ENCODE results near the gene ELMO1.

The ELMO1 gene

DNA sequence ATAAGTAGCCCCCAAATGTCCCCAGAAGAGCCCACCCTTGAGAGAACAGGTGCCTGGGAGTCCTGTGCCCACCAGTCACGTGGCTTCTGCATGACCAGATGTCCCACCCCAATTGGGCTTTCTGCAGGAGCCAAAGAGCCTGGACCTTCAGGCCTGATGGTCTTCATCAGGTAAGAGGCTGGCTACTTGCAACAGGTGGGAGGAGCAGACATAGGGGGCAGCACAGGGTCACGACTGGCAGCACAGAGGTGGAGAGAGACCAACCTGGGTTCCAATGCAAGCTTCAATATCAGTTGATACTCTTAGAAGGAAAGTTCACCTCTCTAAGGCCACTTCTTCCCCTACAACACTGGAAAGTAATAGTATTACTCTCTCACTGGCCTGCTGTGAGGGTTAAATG is 288.0 kb downstream of the ELMO1 start:
- no peak for TF ChIP-seq HDGF (IDR thresholded peaks at IDR 0.05; ENCODE audit: borderline replicate concordance)
- no peak for TF ChIP-seq ELF4 (IDR thresholded peaks at IDR 0.05)
- no peak for TF ChIP-seq ZNF384 (IDR thresholded peaks at IDR 0.05)
- no peak for TF ChIP-seq BHLHE40 (IDR thresholded peaks at IDR 0.05; ENCODE audit: borderline replicate concordance)
- TF ChIP-seq FOXM1 (IDR thresholded peaks at IDR 0.05; ENCODE audit: borderline replicate concordance): no peak
- no peak for TF ChIP-seq ARNT (IDR thresholded peaks at IDR 0.05)
- DNase-seq (ENCODE audit: extremely low spot score): no peak
- POLR2A ChIA-PET: no interaction called here
- CTCF ChIA-PET: no interaction called here

- no peak for DNase-seq (ENCODE audit: extremely low spot score)
- ChIA-PET POLR2A (no interaction called here), CTCF (no interaction called here)
- TF ChIP-seq, protein P1, sequence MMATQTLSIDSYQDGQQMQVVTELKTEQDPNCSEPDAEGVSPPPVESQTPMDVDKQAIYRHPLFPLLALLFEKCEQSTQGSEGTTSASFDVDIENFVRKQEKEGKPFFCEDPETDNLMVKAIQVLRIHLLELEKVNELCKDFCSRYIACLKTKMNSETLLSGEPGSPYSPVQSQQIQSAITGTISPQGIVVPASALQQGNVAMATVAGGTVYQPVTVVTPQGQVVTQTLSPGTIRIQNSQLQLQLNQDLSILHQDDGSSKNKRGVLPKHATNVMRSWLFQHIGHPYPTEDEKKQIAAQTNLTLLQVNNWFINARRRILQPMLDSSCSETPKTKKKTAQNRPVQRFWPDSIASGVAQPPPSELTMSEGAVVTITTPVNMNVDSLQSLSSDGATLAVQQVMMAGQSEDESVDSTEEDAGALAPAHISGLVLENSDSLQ (IDR thresholded peaks at IDR 0.05): no peak
- TF ChIP-seq TARDBP (IDR thresholded peaks at IDR 0.05) (no peak), LEF1 (IDR thresholded peaks at IDR 0.05; ENCODE audit: borderline replicate concordance) (no peak), L3MBTL2 (conservative IDR thresholded peaks at IDR 0.05) (no peak)
Measured at GRCh38 chr7:37153376-37153775, 295.3 kb downstream of the ELMO1 start.

DNA sequence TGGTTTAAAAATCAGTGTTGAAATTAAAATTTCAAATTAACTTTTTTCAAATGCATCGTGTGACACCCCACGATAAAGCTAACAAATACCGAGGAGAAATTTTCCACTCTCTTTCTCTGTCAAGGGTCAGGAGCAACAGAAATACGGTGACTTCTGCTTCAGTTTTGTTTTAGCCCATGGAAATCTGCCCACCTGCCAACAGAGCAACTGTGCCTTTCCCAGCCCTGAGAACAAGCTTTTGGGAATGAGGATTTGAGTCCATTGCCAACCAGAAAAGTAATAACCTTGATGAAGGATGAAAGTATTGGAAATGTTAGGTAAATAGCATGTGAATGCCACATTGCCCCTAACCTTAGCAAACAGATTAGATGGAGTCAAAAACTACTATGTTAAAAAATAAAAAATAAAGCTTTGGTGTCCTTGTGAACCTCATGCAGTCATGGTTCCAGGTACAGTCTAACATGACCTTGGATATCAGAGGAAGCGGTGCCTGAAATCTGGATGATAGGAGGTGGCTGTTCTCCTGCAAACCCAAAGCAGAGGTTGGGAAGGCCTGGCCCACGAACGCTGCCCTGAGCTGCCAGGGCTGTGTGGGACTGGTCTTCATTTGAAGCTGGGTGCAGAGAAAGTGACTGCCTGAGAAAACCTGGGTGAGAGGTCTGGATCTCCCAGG is 296.8 kb downstream of the ELMO1 start:
- TF ChIP-seq FOXM1 (IDR thresholded peaks at IDR 0.05; ENCODE audit: borderline replicate concordance) (no peak), SP1 (IDR thresholded peaks at IDR 0.05) (no peak), L3MBTL2 (conservative IDR thresholded peaks at IDR 0.05) (no peak), FOXK2 (IDR thresholded peaks at IDR 0.05) (no peak), ELF4 (IDR thresholded peaks at IDR 0.05) (no peak), HDGF (IDR thresholded peaks at IDR 0.05; ENCODE audit: borderline replicate concordance) (no peak)
- POLR2A ChIA-PET: no interaction called here
- CTCF ChIA-PET: no interaction called here
- no peak for DNase-seq (ENCODE audit: extremely low spot score)

GRCh38 chr7:37150856-37151255 is 297.8 kb downstream of the ELMO1 start:
- ChIA-PET POLR2A (no interaction called here), CTCF (no interaction called here)
- TF ChIP-seq SP1 (IDR thresholded peaks at IDR 0.05) (no peak), LEF1 (IDR thresholded peaks at IDR 0.05; ENCODE audit: borderline replicate concordance) (no peak), FOXM1 (IDR thresholded peaks at IDR 0.05; ENCODE audit: borderline replicate concordance) (no peak), ZNF384 (IDR thresholded peaks at IDR 0.05) (no peak), HDGF (IDR thresholded peaks at IDR 0.05; ENCODE audit: borderline replicate concordance) (no peak), CTBP1 (IDR thresholded peaks at IDR 0.05; ENCODE audit: borderline replicate concordance) (no peak), SUZ12 (IDR thresholded peaks at IDR 0.05) (no peak)
- TF ChIP-seq, protein P1 (IDR thresholded peaks at IDR 0.05): no peak
- DNase-seq (ENCODE audit: extremely low spot score): no peak

GRCh38 chr7:37150180-37150579 is 298.5 kb downstream of the ELMO1 start:
- ChIA-PET CTCF (no interaction called here), POLR2A (no interaction called here)
- DNase-seq (ENCODE audit: extremely low spot score): no peak
- TF ChIP-seq FOXA1 (IDR thresholded peaks at IDR 0.05) (no peak), LEF1 (IDR thresholded peaks at IDR 0.05; ENCODE audit: borderline replicate concordance) (no peak), SP1 (IDR thresholded peaks at IDR 0.05) (no peak), L3MBTL2 (conservative IDR thresholded peaks at IDR 0.05) (no peak), ZNF384 (IDR thresholded peaks at IDR 0.05) (no peak), BHLHE40 (IDR thresholded peaks at IDR 0.05; ENCODE audit: borderline replicate concordance) (no peak), FOXK2 (IDR thresholded peaks at IDR 0.05) (no peak), TARDBP (IDR thresholded peaks at IDR 0.05) (no peak)

GRCh38 chr7:37149773-37150124 is 298.9 kb downstream of the ELMO1 start:
- no peak for DNase-seq (ENCODE audit: extremely low spot score)
- no peak for TF ChIP-seq FOXK2 (IDR thresholded peaks at IDR 0.05)
- no peak for TF ChIP-seq FOXA1 (IDR thresholded peaks at IDR 0.05)
- ChIA-PET POLR2A (no interaction called here), CTCF (no interaction called here)

- DNase-seq (ENCODE audit: extremely low spot score): no peak
- ChIA-PET CTCF (interaction anchor here (1.0 kb wide), 1 partner anchor 50 kb away, joined by 3 read pairs; no protein-coding TSS in a partner anchor), POLR2A (no interaction called here)
- TF ChIP-seq FOXM1 (IDR thresholded peaks at IDR 0.05; ENCODE audit: borderline replicate concordance) (no peak), L3MBTL2 (conservative IDR thresholded peaks at IDR 0.05) (no peak), CTBP1 (IDR thresholded peaks at IDR 0.05; ENCODE audit: borderline replicate concordance) (no peak), ZNF384 (IDR thresholded peaks at IDR 0.05) (no peak), FOXA1 (IDR thresholded peaks at IDR 0.05) (no peak), ARNT (IDR thresholded peaks at IDR 0.05) (no peak), FOXK2 (IDR thresholded peaks at IDR 0.05) (no peak), SUZ12 (IDR thresholded peaks at IDR 0.05) (no peak), NFRKB (IDR thresholded peaks at IDR 0.05) (no peak), ELF4 (IDR thresholded peaks at IDR 0.05) (no peak), SP1 (IDR thresholded peaks at IDR 0.05) (no peak)
Measured at GRCh38 chr7:37149051-37149772, 299.5 kb downstream of the ELMO1 start.

GRCh38 chr7:37145682-37146081 is 303.0 kb downstream of the ELMO1 start:
- ChIA-PET CTCF (no interaction called here), POLR2A (no interaction called here)
- no peak for DNase-seq (ENCODE audit: extremely low spot score)
- TF ChIP-seq NFRKB (IDR thresholded peaks at IDR 0.05) (no peak), TARDBP (IDR thresholded peaks at IDR 0.05) (no peak), ZNF384 (IDR thresholded peaks at IDR 0.05) (no peak), FOXM1 (IDR thresholded peaks at IDR 0.05; ENCODE audit: borderline replicate concordance) (no peak), L3MBTL2 (conservative IDR thresholded peaks at IDR 0.05) (no peak)
- TF ChIP-seq, protein P1 (IDR thresholded peaks at IDR 0.05): no peak
